ENCODE data around the gene STIMATE. TPM values are rescaled to one million over a fixed set of nuclear protein-coding genes. Genes with fewer than 3 reads are reported as not detected.

Gene STIMATE
- total RNA-seq, 1 donor from 2014 or later, result 7.9 TPM

GRCh38 chr3:52811452-52812011, 85.8 kb downstream of the STIMATE start:
- no peak for DNase-seq (ENCODE audit: low read depth)
- Histone ChIP-seq H3K4me3 (ENCODE audit: low read depth, low read length) (no peak overlapping the region), H3K27me3 (ENCODE audit: control insufficient read depth, insufficient read depth, low read length) (no peaks in the 10 kb centered on the region), H3K36me3 (ENCODE audit: control insufficient read depth, insufficient read depth, low read length) (no peaks in the 10 kb centered on the region)
- TF ChIP-seq CTCF (IDR thresholded peaks at IDR 0.05; ENCODE audit: insufficient read depth, low read length, severe bottlenecking), result no peak
- no peak for FAIRE-seq

GRCh38 chr3:52810923-52811322, 86.4 kb downstream of the STIMATE start:
- H3K36me3 ChIP-seq (ENCODE audit: control insufficient read depth, insufficient read depth, low read length), result no peaks in the 10 kb centered on the region
- FAIRE-seq, result no peak
- TF ChIP-seq CTCF (IDR thresholded peaks at IDR 0.05; ENCODE audit: insufficient read depth, low read length, severe bottlenecking), result no peak
- H3K4me3 ChIP-seq (ENCODE audit: low read depth, low read length), result no peak overlapping the region
- DNase-seq (ENCODE audit: low read depth), result no peak
- H3K27me3 ChIP-seq (ENCODE audit: control insufficient read depth, insufficient read depth, low read length), result no peaks in the 10 kb centered on the region

- no peak overlapping the region for H3K4me3 ChIP-seq (ENCODE audit: low read depth, low read length)
- TF ChIP-seq CTCF (IDR thresholded peaks at IDR 0.05; ENCODE audit: insufficient read depth, low read length, severe bottlenecking), result no peak
- H3K27me3 ChIP-seq (ENCODE audit: control insufficient read depth, insufficient read depth, low read length), result no peaks in the 10 kb centered on the region
- FAIRE-seq (no peak), DNase-seq (ENCODE audit: low read depth) (no peak)
- H3K36me3 ChIP-seq (ENCODE audit: control insufficient read depth, insufficient read depth, low read length), result no peaks in the 10 kb centered on the region
Measured at GRCh38 chr3:52809662-52810377, 87.5 kb downstream of the STIMATE start.

- H3K36me3 ChIP-seq (ENCODE audit: control insufficient read depth, insufficient read depth, low read length), result no peaks in the 10 kb centered on the region
- H3K4me3 ChIP-seq (ENCODE audit: low read depth, low read length), result no peak overlapping the region
- FAIRE-seq, result no peak
- H3K27me3 ChIP-seq (ENCODE audit: control insufficient read depth, insufficient read depth, low read length), result no peaks in the 10 kb centered on the region
- no peak for TF ChIP-seq CTCF (IDR thresholded peaks at IDR 0.05; ENCODE audit: insufficient read depth, low read length, severe bottlenecking)
- DNase-seq (ENCODE audit: low read depth), result no peak
Measured at GRCh38 chr3:52809149-52809548, 88.2 kb downstream of the STIMATE start.

GRCh38 chr3:52805270-52806039, 91.9 kb downstream of the STIMATE start:
- no peak for DNase-seq (ENCODE audit: low read depth)
- TF ChIP-seq CTCF (IDR thresholded peaks at IDR 0.05; ENCODE audit: insufficient read depth, low read length, severe bottlenecking), result no peak
- H3K4me3 ChIP-seq (ENCODE audit: low read depth, low read length), result no peak overlapping the region
- H3K27me3 ChIP-seq (ENCODE audit: control insufficient read depth, insufficient read depth, low read length), result no peaks in the 10 kb centered on the region
- no peaks in the 10 kb centered on the region for H3K36me3 ChIP-seq (ENCODE audit: control insufficient read depth, insufficient read depth, low read length)
- no peak for FAIRE-seq
